K562 (cell line): ENCODE data around the gene ENDOD1. TPM values are rescaled to one million over a fixed set of nuclear protein-coding genes. Genes with fewer than 3 reads are reported as not detected.

Experiments
- BRF2 ChIP-seq: IDR thresholded peaks from 3 replicates; pipeline ENCODE4 v1.6.1; 2011; ENCODE audit warnings: borderline replicate concordance, mild to moderate bottlenecking; ENCODE audit not compliant: insufficient read length, insufficient read depth
- CUX1 ChIP-seq: fragments of 200-800 bp; sonication (Bioruptor generic); IDR thresholded peaks from 2 replicates; pipeline ENCODE4 v1.6.1; 2016; ENCODE audit warnings: missing genetic modification characterization, missing compliant biosample characterization
- ETS2 ChIP-seq: IDR thresholded peaks from 2 replicates; pipeline ENCODE4 v1.6.1; 2016; ENCODE audit warnings: borderline replicate concordance, missing genetic modification characterization, mild to moderate bottlenecking, moderate library complexity, missing compliant biosample characterization; ENCODE audit not compliant: poor library complexity, severe bottlenecking
- FOXA3 ChIP-seq, 2 experiments: fragments of 450-650 bp in 1 of 2; sonication (generic) in 1 of 2; formaldehyde crosslinking; IDR thresholded peaks in 1 of 2; conservative IDR thresholded peaks in 1 of 2; 2 replicates each; pipeline versions ENCODE4 v1.4.0 to v1.8.0; 2020 to 2022; ENCODE audit warnings: mild to moderate bottlenecking in 2 of 2, missing genetic modification reagents in 1 of 2
- HDAC3 ChIP-seq: fragments of 450-650 bp; IDR thresholded peaks from 2 replicates; pipeline ENCODE4 v1.6.1; 2018; ENCODE audit warnings: borderline replicate concordance, mild to moderate bottlenecking, moderate library complexity; ENCODE audit not compliant: partially characterized antibody
- HMGXB4 ChIP-seq: sonication (generic); formaldehyde crosslinking; IDR thresholded peaks from 2 replicates; pipeline ENCODE4 v1.8.1; 2023; ENCODE audit warnings: mild to moderate bottlenecking, missing genetic modification reagents
- MEIS2 ChIP-seq: fragments of 450-650 bp; IDR thresholded peaks from 2 replicates; pipeline ENCODE4 v1.6.1; 2014; ENCODE audit warnings: mild to moderate bottlenecking; ENCODE audit not compliant: partially characterized antibody
- RNF2 ChIP-seq: sonication (generic); IDR thresholded peaks from 2 replicates; pipeline ENCODE4 v1.6.1; 2016
- SNRNP70 ChIP-seq: fragments of 200-400 bp; formaldehyde crosslinking; optimal IDR thresholded peaks from 2 replicates; pipeline ENCODE3; 2017; ENCODE audit warnings: low read depth, low read length
- TCF7 ChIP-seq: sonication (generic); IDR thresholded peaks from 2 replicates; pipeline ENCODE4 v1.6.1; 2016; ENCODE audit warnings: antibody characterized with exemption, borderline replicate concordance
- TEAD4 ChIP-seq, 2 experiments: sonication (generic) in 1 of 2; formaldehyde crosslinking in 1 of 2; IDR thresholded peaks; 2 replicates each; pipeline versions ENCODE4 v1.6.1 to v1.8.0; 2012 to 2022; ENCODE audit warnings: borderline replicate concordance in 1 of 2, inconsistent platforms in 1 of 2, low read length in 1 of 2, mild to moderate bottlenecking in 1 of 2, missing genetic modification reagents in 1 of 2
- ZBTB34 ChIP-seq: fragments of 250-450 bp; sonication (Bioruptor Pico); IDR thresholded peaks from 2 replicates; pipeline ENCODE4 v1.8.0; 2021; ENCODE audit warnings: mild to moderate bottlenecking, moderate library complexity
- ZNF217 ChIP-seq: sonication (generic); formaldehyde crosslinking; IDR thresholded peaks from 2 replicates; pipeline ENCODE4 v1.8.0; 2022; ENCODE audit warnings: mild to moderate bottlenecking, missing genetic modification reagents
- polyA plus RNA-seq, 8 experiments: library from polyadenylated mRNA; depleted of rRNA in 4 of 8; stranded (reverse) in 5 of 8; unstranded in 3 of 8; fragments of >200 nt; fragmentation: Nextera tagmentation in 2 of 8; fragmentation: Illumina TruSeq in 1 of 8; extraction: Ambion mirVana in 2 of 8; extraction: Trizol in 1 of 8; gene quantifications; 2 replicates each; pipeline versions ENCODE4 v1.2.1 to v1.2.3, GENCODE V29; 2011 to 2014; ENCODE audit warnings: inconsistent platforms in 1 of 8, missing spikeins in 1 of 8
- total RNA-seq, 7 experiments: library from RNA; depleted of rRNA in 6 of 7; stranded (reverse); fragments of >200 nt in 6 of 7; fragmentation: Illumina TruSeq in 2 of 7; extraction: Trizol in 2 of 7; gene quantifications; 2 replicates each; pipeline versions ENCODE4 v1.2.1 to v1.2.3, GENCODE V29; 2011 to 2021; ENCODE audit warnings: low replicate concordance in 1 of 7

The ENDOD1 gene
- total and polyA plus RNA-seq, 9 of the 15 experiments (the other 6 are each of a cell fraction or from before 2014, with no cell fraction given), result 4.2 to 11.8 (median 9.3) TPM

GRCh38 chr11:95152876-95153856 lies 63.5 kb downstream of the ENDOD1 start (continued):
- TF ChIP-seq TCF7 (0 out of 2 replicates have a peak, but pooled peaks have one; percentile 63), MEIS2 (peak; percentile 64), HMGXB4 (CRISPR knock-in tag) (no peak), ZNF217 (CRISPR knock-in tag) (no peak), ZBTB34 (CRISPR knock-in tag) (no peak), TEAD4 (IDR thresholded peaks at IDR 0.05; ENCODE audit: low read length) (peak; percentile 100), TEAD4 (CRISPR knock-in tag; IDR thresholded peaks at IDR 0.05; ENCODE audit: borderline replicate concordance) (no peak), FOXA3 (CRISPR knock-in tag; conservative IDR thresholded peaks at IDR 0.05 in 1 of 2, IDR thresholded peaks at IDR 0.05 in 1 of 2) (peak in 1 of 2 experiments; percentile 48; a peak in 1 of 4 replicates), HDAC3 (peak; percentile 98), ETS2 (tag) (no peak), BRF2 (no peak), SNRNP70 (no peak), CUX1 (CRISPR knock-in tag) (peak; percentile 91), RNF2 (peak; percentile 79; the same call in 1 of the 2 replicates)
